ENCODE data around the gene PPIE.

DNA sequence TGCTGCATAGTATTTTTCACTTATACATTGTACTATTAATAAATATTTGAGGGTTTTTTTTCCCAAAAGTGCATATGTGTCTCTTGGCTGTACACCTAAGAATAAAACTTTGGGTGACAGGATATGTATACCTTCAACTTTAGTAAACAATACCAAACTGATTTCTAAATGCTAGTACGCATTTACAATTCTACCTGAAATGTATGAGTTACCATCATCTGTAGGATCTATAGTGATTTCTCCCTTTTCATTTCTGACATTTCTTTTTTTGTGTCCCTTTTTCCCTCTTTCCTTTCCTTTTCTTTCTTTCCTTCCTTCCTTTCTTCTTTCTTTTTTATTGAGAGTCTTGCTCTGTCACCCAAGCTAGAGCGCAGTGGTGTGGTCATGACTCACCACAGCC, 66.7 kb downstream of the PPIE start:
- TF ChIP-seq CTCF (IDR thresholded peaks at IDR 0.05) (no peak), POLR2A (IDR thresholded peaks at IDR 0.05) (no peak), POLR2AphosphoS5 (IDR thresholded peaks at IDR 0.05) (no peak)
